Transverse colon (tissue), 4 donors: Measurements from ENCODE around the gene BCOR. TPM values are rescaled to one million over a fixed set of nuclear protein-coding genes. Genes with fewer than 3 reads are reported as not detected.

Source experiments
- DNase-seq: peaks from one replicate; pipeline ENCODE4 v3.0.0-alpha.2; 2019
- H3K27ac ChIP-seq, 4 donors: fragments of 200-600 bp; sonication (generic); 2 replicates each; pipeline ENCODE4 v1.5.1; 2016 to 2018; ENCODE audit warnings: inconsistent platforms in 4 of 4
- H3K27me3 ChIP-seq: fragments of 200-600 bp; sonication (generic); 2 replicates; pipeline ENCODE4 v1.5.1; 2017; ENCODE audit warnings: inconsistent platforms
- H3K36me3 ChIP-seq, 4 donors: fragments of 200-600 bp; sonication (generic); 2 replicates each; pipeline ENCODE4 v1.5.1; 2017 to 2019; ENCODE audit warnings: inconsistent platforms in 4 of 4
- H3K4me1 ChIP-seq, 4 donors: fragments of 200-600 bp; sonication (generic); 2 replicates each; pipeline ENCODE4 v1.5.1; 2017 to 2020; ENCODE audit warnings: inconsistent platforms in 4 of 4
- H3K4me3 ChIP-seq, 4 donors: fragments of 200-600 bp; sonication (generic); 1 replicate in 1 of 4; 2 replicates in 3 of 4; pipeline versions ENCODE4 v1.5.1 to v1.6.1; 2017 to 2019; ENCODE audit warnings: inconsistent platforms in 4 of 4
- H3K9me3 ChIP-seq, 2 donors: fragments of 200-600 bp; sonication (generic); 2 replicates each; pipeline ENCODE4 v1.5.1; 2017 to 2019; ENCODE audit warnings: inconsistent platforms in 2 of 2
- CTCF ChIP-seq, 5 experiments: fragments of 200-600 bp in 3 of 5; fragments of 450-650 bp in 2 of 5; sonication (generic) in 3 of 5; IDR thresholded peaks; 1 replicate in 2 of 5; 2 replicates in 3 of 5; pipeline ENCODE4 v1.5.1; 2016 to 2017; ENCODE audit warnings: antibody characterized with exemption in 5 of 5, inconsistent platforms in 3 of 5, mild to moderate bottlenecking in 2 of 5, moderate library complexity in 1 of 5
- EP300 ChIP-seq: sonication (generic); formaldehyde crosslinking; IDR thresholded peaks from one replicate; pipeline ENCODE4 v1.6.1; 2017; ENCODE audit warnings: antibody characterized with exemption, low read depth
- POLR2A ChIP-seq: fragments of 450-650 bp; IDR thresholded peaks from one replicate; pipeline ENCODE4 v1.6.1; 2016; ENCODE audit warnings: antibody characterized with exemption, mild to moderate bottlenecking, moderate library complexity
- POLR2AphosphoS5 ChIP-seq, 3 donors: sonication (generic); formaldehyde crosslinking; IDR thresholded peaks; one replicate each; pipeline ENCODE4 v1.6.1; 2016; ENCODE audit warnings: antibody characterized with exemption in 3 of 3
- WGBS, 2 donors: methylation state at CpG; one replicate each; pipeline ENCODE4 v1.1.5; 2018; ENCODE audit warnings: low coverage in 1 of 2; 5-methylcytosine and 5-hydroxymethylcytosine counted together
- in situ Hi-C, 4 donors: fragments of 200-750 bp; cut with MboI; loops; one replicate each; pipeline versions ENCODE4 v1.15.0 to v1.15.1; 2017; ENCODE audit warnings: low sequenced_read_pairs in 3 of 4, low pct_ligation_motif_present in 1 of 4, low pct_unique_long_range_greater_than_20kb in 1 of 4
- intact Hi-C: fragments of 100-400 bp; cut with DNase I; formaldehyde crosslinking; loops from one replicate; pipeline ENCODE4 v1.15.1; 2023; ENCODE audit warnings: low total_unique reads
- total RNA-seq, 4 donors: library from RNA; depleted of rRNA; stranded (reverse); fragments of >200 nt; gene quantifications; one replicate each; pipeline ENCODE4 v1.1.0, GENCODE V29; 2016

BCOR gene
- total RNA-seq, 4 donors from 2014 or later, result 17.9 to 27.8 (median 20.4) TPM

GRCh38 chrX:40054793-40055192 is 43.0 kb downstream of the BCOR start:
- Histone ChIP-seq H3K27me3 (no peaks in the 10 kb centered on the region), H3K36me3 (peaks cover 0 to 47% (median 11%) of the 10 kb centered on the region in 4 donors), H3K9me3 (peaks cover 6 to 7% of the 10 kb centered on the region in 2 donors), H3K27ac (no peak overlapping the region), H3K4me3 (no peak overlapping the region), H3K4me1 (no peaks in the 10 kb centered on the region)
- no peak for DNase-seq
- intact Hi-C loops, result no loop called here
- WGBS, 2 donors, result 76% methylated on average over 1 of the region's 1 CpG; no CpG with 5 or more reads in 1 of the 2 donors
- TF ChIP-seq POLR2A (no peak), EP300 (no peak), CTCF (IDR thresholded peaks at IDR 0.05) (no peak), POLR2AphosphoS5 (IDR thresholded peaks at IDR 0.05) (no peak)
- in situ Hi-C loops, result no loop called here

- peaks cover 0 to 47% (median 12%) of the 10 kb centered on the region in 4 donors for H3K36me3 ChIP-seq
- no peak for DNase-seq
These were observed 47.2 kb downstream of the BCOR start for GRCh38 chrX:40050532-40050931.

GRCh38 chrX:40049084-40049641 is 48.6 kb downstream of the BCOR start:
- no peak for DNase-seq
- WGBS, 2 donors, result 95% methylated on average over 7 of the region's 7 CpGs; no CpG with 5 or more reads in 1 of the 2 donors
- Histone ChIP-seq H3K9me3 (peaks cover 6 to 7% of the 10 kb centered on the region in 2 donors), H3K27me3 (no peaks in the 10 kb centered on the region), H3K4me3 (no peak overlapping the region), H3K4me1 (no peaks in the 10 kb centered on the region), H3K27ac (no peak overlapping the region), H3K36me3 (peaks cover 0 to 39% (median 12%) of the 10 kb centered on the region in 4 donors)
- intact Hi-C loops, result no loop called here
- TF ChIP-seq POLR2AphosphoS5 (IDR thresholded peaks at IDR 0.05), result no peak
- no peak for TF ChIP-seq CTCF (IDR thresholded peaks at IDR 0.05)
- no peak for TF ChIP-seq EP300
- TF ChIP-seq POLR2A, result no peak
- in situ Hi-C loops, result no loop called here

More at GRCh38 chrX:40050532-40050931, 47.2 kb downstream of the BCOR start:
- H3K27me3 ChIP-seq, result no peaks in the 10 kb centered on the region
- intact Hi-C loops, result no loop called here
- 100% methylated on average over 1 of the region's 1 CpG; no CpG with 5 or more reads in 1 of the 2 donors for WGBS, 2 donors
- TF ChIP-seq CTCF (IDR thresholded peaks at IDR 0.05) (no peak), EP300 (no peak), POLR2A (no peak), POLR2AphosphoS5 (IDR thresholded peaks at IDR 0.05) (no peak)
- H3K27ac ChIP-seq, result no peak overlapping the region
- H3K4me1 ChIP-seq, result no peaks in the 10 kb centered on the region
- no peak overlapping the region for H3K4me3 ChIP-seq
- H3K9me3 ChIP-seq, result peaks cover 6 to 7% of the 10 kb centered on the region in 2 donors
- in situ Hi-C loops, result no loop called here

GRCh38 chrX:40047485-40047884 is 50.3 kb downstream of the BCOR start:
- H3K4me3 ChIP-seq, result no peak overlapping the region
- no peak overlapping the region for H3K27ac ChIP-seq
- no peak for DNase-seq
- TF ChIP-seq POLR2A, result no peak
- no peak for TF ChIP-seq CTCF (IDR thresholded peaks at IDR 0.05)
- no peak for TF ChIP-seq EP300
- no peak for TF ChIP-seq POLR2AphosphoS5 (IDR thresholded peaks at IDR 0.05)
- peaks cover 0 to 25% (median 12%) of the 10 kb centered on the region in 4 donors for H3K36me3 ChIP-seq
- in situ Hi-C loops (no loop called here), intact Hi-C loops (no loop called here)
- H3K27me3 ChIP-seq, result no peaks in the 10 kb centered on the region
- H3K9me3 ChIP-seq, result peaks cover 6 to 7% of the 10 kb centered on the region in 2 donors
- H3K4me1 ChIP-seq, result no peaks in the 10 kb centered on the region
